Osteocyte (in vitro differentiated cells): ENCODE results near the gene XXYLT1. TPM values are rescaled to one million over a fixed set of nuclear protein-coding genes. Genes with fewer than 3 reads are reported as not detected.
"Not testable (repeated sequence)": the region's sequence is repeated elsewhere in the genome, so short reads cannot be mapped to it uniquely, and the experiment has no call there.

ENCODE experiments used
- DNase-seq: peaks from one replicate; pipeline ENCODE4 v3.0.0; 2021; ENCODE audit warnings: mixed read lengths; ENCODE audit not compliant: unreplicated experiment; ENCODE audit errors: extremely low spot score
- H3K27ac Mint-ChIP-seq: one replicate; pipeline ENCODE4 v1.8.0; 2021; ENCODE audit warnings: mild to moderate bottlenecking, mixed read lengths; ENCODE audit not compliant: unreplicated experiment
- H3K27me3 Mint-ChIP-seq: one replicate; pipeline ENCODE4 v1.8.0; 2021; ENCODE audit warnings: mixed read lengths; ENCODE audit not compliant: unreplicated experiment
- H3K36me3 Mint-ChIP-seq: one replicate; pipeline ENCODE4 v1.8.0; 2021; ENCODE audit warnings: mixed read lengths; ENCODE audit not compliant: unreplicated experiment
- H3K4me1 Mint-ChIP-seq: one replicate; pipeline ENCODE4 v1.8.0; 2021; ENCODE audit warnings: mixed read lengths; ENCODE audit not compliant: unreplicated experiment
- H3K4me3 Mint-ChIP-seq: one replicate; pipeline ENCODE4 v1.8.0; 2021; ENCODE audit warnings: mild to moderate bottlenecking, moderate library complexity, mixed read lengths; ENCODE audit not compliant: unreplicated experiment
- H3K9me3 Mint-ChIP-seq: one replicate; pipeline ENCODE4 v1.8.0; 2021; ENCODE audit warnings: mixed read lengths; ENCODE audit not compliant: unreplicated experiment
- total RNA-seq: library from RNA; stranded (reverse); gene quantifications from 2 replicates; pipeline ENCODE4 v1.2.1, GENCODE V29; 2021
- TF ChIP-seq, protein P1 (sequence below): fragments of 200-600 bp; sonication (generic); IDR thresholded peaks from 2 replicates; pipeline ENCODE4 v1.5.0; 2021; ENCODE audit warnings: antibody characterized with exemption, mild to moderate bottlenecking, moderate library complexity

Gene XXYLT1
- total RNA-seq, 1 donor from 2014 or later: 35.8 TPM

DNA sequence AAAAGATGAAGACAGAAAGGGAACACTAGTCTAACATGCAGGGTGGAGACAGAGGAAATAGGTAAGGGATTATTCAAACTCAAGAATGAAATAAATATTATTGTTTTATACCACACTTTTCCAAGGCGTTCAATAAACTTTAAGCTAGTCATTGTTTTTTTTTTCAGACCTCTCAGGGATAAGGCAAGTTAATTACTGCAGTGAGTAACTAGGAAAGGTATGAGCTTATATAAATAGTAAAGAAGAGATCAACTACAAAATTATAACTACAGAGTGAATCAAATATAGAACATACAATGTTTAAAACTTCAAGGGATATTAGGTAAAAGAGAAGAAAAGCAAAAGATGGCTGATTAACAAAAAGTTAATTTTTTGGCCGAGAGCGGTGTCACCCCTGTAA is 31.5 kb upstream of the XXYLT1 start:
- H3K36me3 Mint-ChIP-seq: peaks cover 33% of the 10 kb centered on the region

DNA sequence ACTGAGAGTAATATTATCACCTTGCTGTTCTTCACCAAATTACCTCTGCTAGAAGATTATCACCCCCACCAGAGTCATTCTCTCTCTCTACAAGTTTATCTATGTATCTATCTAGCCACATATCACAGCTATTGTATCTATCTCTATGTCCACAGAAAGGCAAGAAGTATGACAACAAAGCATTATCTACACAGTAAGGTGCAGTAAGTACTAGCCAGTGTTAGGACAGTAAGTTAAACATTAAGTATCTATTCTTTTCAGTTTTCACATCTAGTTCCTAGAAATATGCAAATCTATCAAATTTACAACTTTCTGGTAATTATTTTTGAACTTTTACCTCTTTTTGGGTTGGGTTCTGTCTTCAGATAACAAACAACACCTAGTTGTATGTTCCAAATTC is 26.5 kb upstream of the XXYLT1 start:
- TF ChIP-seq, protein P1, sequence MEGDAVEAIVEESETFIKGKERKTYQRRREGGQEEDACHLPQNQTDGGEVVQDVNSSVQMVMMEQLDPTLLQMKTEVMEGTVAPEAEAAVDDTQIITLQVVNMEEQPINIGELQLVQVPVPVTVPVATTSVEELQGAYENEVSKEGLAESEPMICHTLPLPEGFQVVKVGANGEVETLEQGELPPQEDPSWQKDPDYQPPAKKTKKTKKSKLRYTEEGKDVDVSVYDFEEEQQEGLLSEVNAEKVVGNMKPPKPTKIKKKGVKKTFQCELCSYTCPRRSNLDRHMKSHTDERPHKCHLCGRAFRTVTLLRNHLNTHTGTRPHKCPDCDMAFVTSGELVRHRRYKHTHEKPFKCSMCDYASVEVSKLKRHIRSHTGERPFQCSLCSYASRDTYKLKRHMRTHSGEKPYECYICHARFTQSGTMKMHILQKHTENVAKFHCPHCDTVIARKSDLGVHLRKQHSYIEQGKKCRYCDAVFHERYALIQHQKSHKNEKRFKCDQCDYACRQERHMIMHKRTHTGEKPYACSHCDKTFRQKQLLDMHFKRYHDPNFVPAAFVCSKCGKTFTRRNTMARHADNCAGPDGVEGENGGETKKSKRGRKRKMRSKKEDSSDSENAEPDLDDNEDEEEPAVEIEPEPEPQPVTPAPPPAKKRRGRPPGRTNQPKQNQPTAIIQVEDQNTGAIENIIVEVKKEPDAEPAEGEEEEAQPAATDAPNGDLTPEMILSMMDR: no peak
- H3K4me3 Mint-ChIP-seq: no peak overlapping the region
- H3K9me3 Mint-ChIP-seq: no peaks in the 10 kb centered on the region
- peaks cover 3% of the 10 kb centered on the region for H3K4me1 Mint-ChIP-seq
- no peak for DNase-seq
- H3K27me3 Mint-ChIP-seq: no peaks in the 10 kb centered on the region
- peaks cover 40% of the 10 kb centered on the region for H3K36me3 Mint-ChIP-seq
- H3K27ac Mint-ChIP-seq: no peak overlapping the region

More for the DNA sequence above, 31.5 kb upstream of the XXYLT1 start:
- TF ChIP-seq, protein P1: no peak
- Mint-ChIP-seq H3K27ac (peak overlapping the region; percentile 27), H3K4me1 (peaks cover 7% of the 10 kb centered on the region), H3K9me3 (no peaks in the 10 kb centered on the region), H3K27me3 (no peaks in the 10 kb centered on the region), H3K4me3 (no peak overlapping the region)
- DNase-seq: no peak

DNA sequence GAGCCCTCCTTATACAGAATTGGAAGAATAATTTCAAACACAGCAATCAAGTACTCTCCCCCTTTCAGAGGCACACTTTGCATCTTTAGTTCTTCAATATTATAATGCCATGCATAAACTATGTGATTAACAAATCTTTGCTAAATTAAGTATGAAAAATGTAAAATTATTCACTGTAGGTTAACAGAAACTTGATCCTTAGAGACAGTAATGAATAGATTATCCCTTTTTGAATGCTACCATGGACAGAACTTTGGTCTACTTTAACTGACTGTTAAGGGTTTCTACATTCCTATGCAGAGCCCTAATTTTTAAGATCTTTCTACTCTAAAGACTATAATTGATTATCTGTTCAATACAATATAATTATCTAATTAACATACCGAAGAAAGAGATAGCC is 25.7 kb upstream of the XXYLT1 start:
- Mint-ChIP-seq H3K9me3 (no peaks in the 10 kb centered on the region), H3K27ac (no peak overlapping the region), H3K4me1 (no peaks in the 10 kb centered on the region), H3K27me3 (no peaks in the 10 kb centered on the region), H3K36me3 (peaks cover 42% of the 10 kb centered on the region), H3K4me3 (no peak overlapping the region)
- DNase-seq: no peak
- TF ChIP-seq, protein P1: no peak

DNA sequence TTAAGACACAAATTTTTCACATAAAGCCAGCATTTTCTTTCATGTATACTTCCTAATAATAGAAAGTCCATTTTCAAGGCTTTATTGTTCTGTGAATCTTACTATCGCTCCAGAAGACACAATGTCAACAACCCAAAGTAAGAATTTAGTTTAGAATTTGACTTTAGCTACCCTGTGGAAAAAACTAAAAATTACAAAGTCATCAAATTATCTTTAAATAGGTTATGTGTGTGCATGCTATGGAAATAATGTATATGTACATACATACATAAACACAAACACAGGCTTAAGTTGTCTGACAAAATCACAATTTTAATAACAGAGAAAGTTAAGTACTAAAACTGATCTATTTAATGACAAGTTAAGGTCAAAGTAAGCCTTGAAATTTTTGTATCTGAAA is 20.2 kb upstream of the XXYLT1 start:
- DNase-seq: no peak
- TF ChIP-seq, protein P1: no peak
- Mint-ChIP-seq H3K9me3 (no peaks in the 10 kb centered on the region), H3K27ac (no peak overlapping the region), H3K4me3 (no peak overlapping the region), H3K27me3 (no peaks in the 10 kb centered on the region), H3K36me3 (peaks cover 37% of the 10 kb centered on the region), H3K4me1 (peaks cover 9% of the 10 kb centered on the region)

DNA sequence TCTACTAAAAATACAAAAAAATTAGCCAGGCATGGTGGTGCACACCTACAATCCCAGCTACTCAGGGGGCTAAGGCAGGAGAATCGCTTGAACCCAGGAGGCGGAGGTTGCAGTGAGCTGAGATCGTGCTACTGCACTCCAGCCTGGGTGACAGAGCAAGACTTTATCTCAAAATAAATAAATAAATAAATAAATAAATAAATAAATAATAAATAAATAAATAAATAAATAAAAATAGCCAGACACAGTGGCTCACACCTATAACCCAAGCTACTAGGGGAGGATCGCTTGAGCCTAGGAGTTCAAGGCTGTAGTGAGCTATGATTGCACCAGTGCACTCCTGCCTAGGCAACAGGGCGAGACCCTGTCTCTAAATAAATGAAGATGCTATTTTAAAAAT is 19.7 kb upstream of the XXYLT1 start:
- DNase-seq, H3K4me3 Mint-ChIP-seq, H3K27me3 Mint-ChIP-seq, H3K27ac Mint-ChIP-seq, H3K9me3 Mint-ChIP-seq: not testable (repeated sequence)
- H3K36me3 Mint-ChIP-seq: peaks cover 37% of the 10 kb centered on the region
- H3K4me1 Mint-ChIP-seq: peaks cover 13% of the 10 kb centered on the region
